HEK293 (cell line): ENCODE data around the gene MRPL55.
A peak's percentile ranks its signal among the peaks of the same experiment; 100 is the strongest.

Experiments used
- FEZF1 ChIP-seq: fragments of 450-650 bp; formaldehyde crosslinking; IDR thresholded peaks from 2 replicates; pipeline ENCODE4 v1.5.1; 2016; ENCODE audit warnings: missing biosample characterization, missing genetic modification characterization
- GLI2 ChIP-seq: fragments of 450-650 bp; formaldehyde crosslinking; IDR thresholded peaks from 2 replicates; pipeline ENCODE4; 2017; ENCODE audit warnings: missing biosample characterization, missing genetic modification characterization, low read depth, borderline replicate concordance
- GLIS1 ChIP-seq: fragments of 450-650 bp; formaldehyde crosslinking; IDR thresholded peaks from 2 replicates; pipeline ENCODE4 v1.5.1; 2016; ENCODE audit warnings: missing biosample characterization, missing genetic modification characterization
- GLIS2 ChIP-seq: fragments of 450-650 bp; formaldehyde crosslinking; IDR thresholded peaks from 2 replicates; pipeline ENCODE4 v1.5.1; 2016; ENCODE audit warnings: missing biosample characterization, missing genetic modification characterization
- HOXA7 ChIP-seq: sonication (generic); formaldehyde crosslinking; IDR thresholded peaks from 2 replicates; pipeline ENCODE4 v1.8.1; 2022; ENCODE audit warnings: missing genetic modification reagents, borderline replicate concordance
- HOXC10 ChIP-seq: sonication (generic); formaldehyde crosslinking; IDR thresholded peaks from 2 replicates; pipeline ENCODE4 v1.8.1; 2023; ENCODE audit warnings: mild to moderate bottlenecking, missing genetic modification reagents
- PRDM6 ChIP-seq: fragments of 450-650 bp; formaldehyde crosslinking; IDR thresholded peaks from 2 replicates; pipeline ENCODE4 v1.5.1; 2017; ENCODE audit warnings: missing biosample characterization, missing genetic modification characterization
- REPIN1 ChIP-seq: fragments of 450-650 bp; formaldehyde crosslinking; IDR thresholded peaks from 2 replicates; pipeline ENCODE4 v1.5.1; 2017; ENCODE audit warnings: missing biosample characterization, missing genetic modification characterization, low read depth
- REST ChIP-seq: fragments of 450-650 bp; formaldehyde crosslinking; IDR thresholded peaks from 2 replicates; pipeline ENCODE4 v1.5.1; 2016; ENCODE audit warnings: missing biosample characterization, missing genetic modification characterization
- WT1 ChIP-seq: fragments of 450-650 bp; formaldehyde crosslinking; IDR thresholded peaks from 2 replicates; pipeline ENCODE4 v1.5.1; 2016; ENCODE audit warnings: missing biosample characterization, missing genetic modification characterization
- YY1 ChIP-seq: fragments of 450-650 bp; formaldehyde crosslinking; IDR thresholded peaks from 2 replicates; pipeline ENCODE4 v1.5.1; 2018; ENCODE audit warnings: missing biosample characterization, missing genetic modification characterization
- ZBTB11 ChIP-seq: fragments of 450-650 bp; formaldehyde crosslinking; conservative IDR thresholded peaks from 2 replicates; pipeline ENCODE4 v1.5.1; 2016; ENCODE audit warnings: low read depth, missing biosample characterization, missing genetic modification characterization
- ZBTB44 ChIP-seq: fragments of 450-650 bp; IDR thresholded peaks from 2 replicates; pipeline ENCODE4 v1.5.1; 2018; ENCODE audit warnings: missing biosample characterization, mild to moderate bottlenecking, missing genetic modification characterization
- ZFHX2 ChIP-seq: fragments of 450-650 bp; formaldehyde crosslinking; conservative IDR thresholded peaks from 2 replicates; pipeline ENCODE4 v1.5.1; 2016; ENCODE audit warnings: missing biosample characterization, missing genetic modification characterization
- ZNF146 ChIP-seq: fragments of 450-650 bp; formaldehyde crosslinking; IDR thresholded peaks from 2 replicates; pipeline ENCODE4 v1.5.1; 2016; ENCODE audit warnings: missing biosample characterization, missing genetic modification characterization
- ZNF221 ChIP-seq: fragments of 450-650 bp; formaldehyde crosslinking; IDR thresholded peaks from 2 replicates; pipeline ENCODE4 v1.5.1; 2017; ENCODE audit warnings: missing biosample characterization, missing genetic modification characterization, borderline replicate concordance
- ZNF248 ChIP-seq: fragments of 450-650 bp; formaldehyde crosslinking; IDR thresholded peaks from 2 replicates; pipeline ENCODE4 v1.5.1; 2017; ENCODE audit warnings: missing biosample characterization, missing genetic modification characterization
- ZNF274 ChIP-seq, 2 experiments: fragments of 200-500 bp in 1 of 2; fragments of 450-650 bp in 1 of 2; sonication (Bioruptor generic) in 1 of 2; formaldehyde crosslinking in 1 of 2; IDR thresholded peaks; 2 replicates each; pipeline versions ENCODE4 v1.5.1 to v1.6.1; 2014 to 2016; ENCODE audit warnings: borderline replicate concordance in 1 of 2, inconsistent platforms in 1 of 2, low read length in 1 of 2, missing biosample characterization in 1 of 2, missing genetic modification characterization in 1 of 2
- ZNF324 ChIP-seq: fragments of 450-650 bp; formaldehyde crosslinking; IDR thresholded peaks from 2 replicates; pipeline ENCODE4 v1.5.1; 2016; ENCODE audit warnings: missing biosample characterization, missing genetic modification characterization
- ZNF366 ChIP-seq: fragments of 450-650 bp; formaldehyde crosslinking; conservative IDR thresholded peaks from 2 replicates; pipeline ENCODE4 v1.5.1; 2016; ENCODE audit warnings: missing biosample characterization, missing genetic modification characterization
- ZNF530 ChIP-seq: fragments of 450-650 bp; formaldehyde crosslinking; IDR thresholded peaks from 2 replicates; pipeline ENCODE4 v1.5.1; 2016; ENCODE audit warnings: low read depth, missing biosample characterization, missing genetic modification characterization
- ZNF624 ChIP-seq: fragments of 450-650 bp; formaldehyde crosslinking; IDR thresholded peaks from 2 replicates; pipeline ENCODE4 v1.5.1; 2017; ENCODE audit warnings: missing biosample characterization, missing genetic modification characterization
- ZNF626 ChIP-seq: fragments of 450-650 bp; sonication (Bioruptor Pico); formaldehyde crosslinking; IDR thresholded peaks from 2 replicates; pipeline ENCODE4 v1.5.1; 2018; ENCODE audit warnings: missing biosample characterization, missing genetic modification characterization, inconsistent platforms
- ZNF664 ChIP-seq: fragments of 450-650 bp; formaldehyde crosslinking; IDR thresholded peaks from 2 replicates; pipeline ENCODE4 v1.5.1; 2016; ENCODE audit warnings: missing biosample characterization, missing genetic modification characterization
- ZNF747 ChIP-seq: fragments of 450-650 bp; formaldehyde crosslinking; IDR thresholded peaks from 2 replicates; pipeline ENCODE4 v1.5.1; 2016; ENCODE audit warnings: missing biosample characterization, missing genetic modification characterization
- ZNF837 ChIP-seq: fragments of 450-650 bp; formaldehyde crosslinking; IDR thresholded peaks from 2 replicates; pipeline ENCODE4 v1.5.1; 2016; ENCODE audit warnings: missing biosample characterization, missing genetic modification characterization

Gene MRPL55

GRCh38 chr1:228088586-228089498 is 20.3 kb downstream of the MRPL55 start (continued):
- TF ChIP-seq ZNF274 (IDR thresholded peaks at IDR 0.05; ENCODE audit: low read length) (no peak), ZNF274 (tag by site-specific recombination; IDR thresholded peaks at IDR 0.05; ENCODE audit: borderline replicate concordance) (no peak), ZNF747 (tag by site-specific recombination) (no peak), GLI2 (tag by site-specific recombination) (no peak), ZNF248 (no peak), FEZF1 (no peak), PRDM6 (tag by site-specific recombination) (no peak), HOXA7 (CRISPR knock-in tag) (no peak), ZNF366 (tag by site-specific recombination) (no peak), ZNF626 (tag by site-specific recombination) (no peak), HOXC10 (no peak), WT1 (no peak), ZNF146 (no peak), YY1 (tag by site-specific recombination) (no peak), ZFHX2 (no peak), REPIN1 (no peak), ZNF664 (tag by site-specific recombination) (no peak), ZNF324 (tag by site-specific recombination) (no peak; the same call in 1 of the 2 replicates), ZNF221 (tag by site-specific recombination) (no peak), GLIS1 (tag by site-specific recombination) (peak; percentile 50), ZNF624 (no peak), REST (tag by site-specific recombination) (0 out of 2 replicates have a peak, but pooled peaks have one; percentile 7), ZNF837 (tag by site-specific recombination) (no peak), ZBTB11 (tag by site-specific recombination) (no peak), GLIS2 (tag by site-specific recombination) (peak; percentile 46), ZBTB44 (tag by site-specific recombination) (no peak), ZNF530 (tag by site-specific recombination) (no peak)
